HepG2 (cell line): ENCODE results near the gene TMEM167A. TPM values are rescaled to one million over a fixed set of nuclear protein-coding genes. Genes with fewer than 3 reads are reported as not detected.

Source experiments
- BHLHE40 ChIP-seq: IDR thresholded peaks from 2 replicates; pipeline ENCODE4 v1.6.1; 2011; ENCODE audit warnings: low read length, improper control_type of control experiment
- BRCA1 ChIP-seq: sonication (generic); formaldehyde crosslinking; IDR thresholded peaks from 2 replicates; pipeline ENCODE4 v1.4.0; 2020; ENCODE audit warnings: missing genetic modification reagents
- CERS6 ChIP-seq: sonication (generic); formaldehyde crosslinking; IDR thresholded peaks from 2 replicates; pipeline ENCODE4 v1.5.0; 2020; ENCODE audit warnings: missing genetic modification reagents
- IRF9 ChIP-seq: sonication (generic); formaldehyde crosslinking; IDR thresholded peaks from 2 replicates; pipeline ENCODE4 v1.8.0; 2022; ENCODE audit warnings: missing genetic modification reagents, mild to moderate bottlenecking, borderline replicate concordance
- KLF12 ChIP-seq: sonication (generic); formaldehyde crosslinking; IDR thresholded peaks from 2 replicates; pipeline ENCODE4 v1.4.0; 2020; ENCODE audit warnings: missing genetic modification reagents, borderline replicate concordance
- MBD4 ChIP-seq: IDR thresholded peaks from 2 replicates; pipeline ENCODE4 v1.6.1; 2012; ENCODE audit warnings: low read length, inconsistent platforms, borderline replicate concordance
- MIXL1 ChIP-seq: IDR thresholded peaks from 2 replicates; pipeline ENCODE4 v1.6.1; 2016
- PTBP1 ChIP-seq: fragments of 200-400 bp; formaldehyde crosslinking; IDR thresholded peaks from 2 replicates; pipeline ENCODE4 v1.6.1; 2018; ENCODE audit warnings: low read length, low read depth; ENCODE audit not compliant: poor library complexity, severe bottlenecking
- SSRP1 ChIP-seq: IDR thresholded peaks from 2 replicates; pipeline ENCODE4 v1.6.1; 2016; ENCODE audit warnings: control low read depth
- ZBTB40 ChIP-seq, 2 experiments: fragments of 450-650 bp in 1 of 2; sonication (generic) in 1 of 2; formaldehyde crosslinking in 1 of 2; IDR thresholded peaks; 2 replicates each; pipeline versions ENCODE4 v1.6.1 to v1.8.0; 2016 to 2022; ENCODE audit warnings: antibody characterized with exemption in 1 of 2, mild to moderate bottlenecking in 1 of 2, missing genetic modification reagents in 1 of 2
- ZMYM3 ChIP-seq: sonication (generic); formaldehyde crosslinking; IDR thresholded peaks from 2 replicates; pipeline ENCODE4 v1.5.1; 2020; ENCODE audit warnings: mild to moderate bottlenecking, missing genetic modification reagents
- ZNF10 ChIP-seq: sonication (generic); formaldehyde crosslinking; IDR thresholded peaks from 2 replicates; pipeline ENCODE4 v1.4.0; 2020; ENCODE audit warnings: mild to moderate bottlenecking, low read depth, missing genetic modification reagents, borderline replicate concordance
- ZNF12 ChIP-seq: sonication (generic); formaldehyde crosslinking; IDR thresholded peaks from 2 replicates; pipeline ENCODE4 v1.5.0; 2020; ENCODE audit warnings: missing genetic modification reagents
- ZNF335 ChIP-seq: sonication (generic); formaldehyde crosslinking; IDR thresholded peaks from 2 replicates; pipeline ENCODE4 v1.4.0; 2020; ENCODE audit warnings: missing genetic modification reagents
- ZNF562 ChIP-seq: sonication (generic); formaldehyde crosslinking; IDR thresholded peaks from 2 replicates; pipeline ENCODE4 v1.8.0; 2022; ENCODE audit warnings: missing genetic modification reagents, borderline replicate concordance
- ZNF598 ChIP-seq: sonication (generic); formaldehyde crosslinking; IDR thresholded peaks from 2 replicates; pipeline ENCODE4 v1.5.1; 2020; ENCODE audit warnings: mild to moderate bottlenecking, missing genetic modification reagents, borderline replicate concordance
- ZNF720 ChIP-seq: sonication (generic); formaldehyde crosslinking; IDR thresholded peaks from 2 replicates; pipeline ENCODE4 v1.4.0; 2020; ENCODE audit warnings: missing genetic modification reagents
- ZNF747 ChIP-seq: sonication (generic); formaldehyde crosslinking; IDR thresholded peaks from 2 replicates; pipeline ENCODE4 v1.8.1; 2023; ENCODE audit warnings: missing genetic modification reagents, mild to moderate bottlenecking, borderline replicate concordance
- ZNF782 ChIP-seq: sonication (generic); formaldehyde crosslinking; IDR thresholded peaks from 2 replicates; pipeline ENCODE4 v1.4.0; 2020; ENCODE audit warnings: missing genetic modification reagents, mild to moderate bottlenecking, borderline replicate concordance
- ZSCAN22 ChIP-seq: sonication (generic); formaldehyde crosslinking; IDR thresholded peaks from 2 replicates; pipeline ENCODE4 v1.4.0; 2020; ENCODE audit warnings: mild to moderate bottlenecking, missing genetic modification reagents
- polyA plus RNA-seq, 8 experiments: library from polyadenylated mRNA; depleted of rRNA in 3 of 8; stranded (reverse) in 7 of 8; unstranded in 1 of 8; fragments of >200 nt; fragmentation: Illumina TruSeq in 4 of 8; extraction: Trizol in 4 of 8; gene quantifications; 2 replicates each; pipeline versions ENCODE4 v1.2.1 to v1.2.3, GENCODE V29; 2011 to 2016; ENCODE audit warnings: low read depth in 4 of 8, missing spikeins in 1 of 8, mixed read lengths in 1 of 8; ENCODE audit not compliant: insufficient read depth in 1 of 8
- total RNA-seq, 5 experiments: library from RNA; depleted of rRNA; stranded (reverse); fragments of >200 nt; fragmentation: Illumina TruSeq; extraction: Trizol; gene quantifications; 2 replicates each; pipeline ENCODE4 v1.2.3, GENCODE V29; 2016; ENCODE audit warnings: low read depth in 1 of 5

The TMEM167A gene
- total and polyA plus RNA-seq, 2 of the 13 experiments (the other 11 are each of a cell fraction or from before 2014, with no cell fraction given): 47.0 to 78.7 TPM

- TF ChIP-seq ZNF335 (CRISPR knock-in tag): no peak
- TF ChIP-seq ZNF12 (CRISPR knock-in tag): no peak
- no peak for TF ChIP-seq ZNF782 (CRISPR knock-in tag)
- TF ChIP-seq ZNF720 (CRISPR knock-in tag): no peak
- TF ChIP-seq ZNF747 (CRISPR knock-in tag): peak; percentile 46; the same call in 1 of the 2 replicates
- TF ChIP-seq ZBTB40 (IDR thresholded peaks at IDR 0.05): no peak
- no peak; the same call in 1 of the 2 replicates for TF ChIP-seq ZBTB40 (CRISPR knock-in tag; IDR thresholded peaks at IDR 0.05)
- no peak for TF ChIP-seq ZNF562 (CRISPR knock-in tag)
- TF ChIP-seq KLF12 (CRISPR knock-in tag): 0 out of 2 replicates have a peak, but pooled peaks have one; percentile 5
- TF ChIP-seq SSRP1 (CRISPR knock-in tag): no peak
- no peak for TF ChIP-seq IRF9 (CRISPR knock-in tag)
- TF ChIP-seq MIXL1: no peak; the same call in 1 of the 2 replicates
- 0 out of 2 replicates have a peak, but pooled peaks have one; percentile 31 for TF ChIP-seq MBD4
- no peak for TF ChIP-seq ZNF10 (CRISPR knock-in tag)
- no peak for TF ChIP-seq PTBP1
- no peak for TF ChIP-seq ZNF598 (CRISPR knock-in tag)
- TF ChIP-seq BRCA1 (CRISPR knock-in tag): no peak
- no peak for TF ChIP-seq ZSCAN22 (CRISPR knock-in tag)
- TF ChIP-seq ZMYM3: 0 out of 2 replicates have a peak, but pooled peaks have one; percentile 8
- TF ChIP-seq BHLHE40: no peak
- no peak for TF ChIP-seq CERS6 (CRISPR knock-in tag)
Measured at GRCh38 chr5:83077662-83078261, 568 bp upstream of the TMEM167A start (continued).
